Measurements from ENCODE around the gene RMI1. TPM values are rescaled to one million over a fixed set of nuclear protein-coding genes. Genes with fewer than 3 reads are reported as not detected.

The RMI1 gene
- total and polyA plus RNA-seq, 9 donors, result 3.2 to 8.0 (median 4.0) TPM

DNA sequence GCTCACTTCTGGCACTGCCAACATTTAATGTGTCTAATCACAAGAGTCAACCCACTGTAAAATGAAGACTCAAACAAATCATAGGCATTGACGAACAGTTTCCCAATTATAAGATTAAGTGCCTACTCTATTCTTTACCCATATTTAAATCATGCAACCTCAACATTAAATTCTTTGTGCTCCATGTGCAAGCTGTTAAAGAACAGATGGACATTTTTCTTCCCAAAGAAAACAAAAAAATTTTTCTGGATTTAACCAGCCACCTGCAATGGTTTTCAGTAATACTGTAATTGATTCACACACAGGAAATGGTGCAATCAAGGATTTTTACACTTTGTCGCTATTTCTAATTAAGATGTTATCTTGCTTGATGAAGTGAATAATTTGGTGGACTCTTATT is 4.2 kb upstream of the RMI1 start:
- no peak for DNase-seq
- H3K27ac ChIP-seq, result no peak overlapping the region
- no peaks in the 10 kb centered on the region for H3K27me3 ChIP-seq
- 62 to 64% (median 63%) methylated on average over 2 of the region's 2 CpGs for WGBS, 3 donors
- no peak overlapping the region for H3K4me3 ChIP-seq
- intact Hi-C loops (cut with DNase I), result loop anchor here in 1 of 4 donors (10.0 kb wide), 1 partner anchor 52 kb away; the partner anchor contains the start of gene KIF27
- H3K36me3 ChIP-seq, result no peaks in the 10 kb centered on the region
- H3K9me3 ChIP-seq, result no peaks in the 10 kb centered on the region
- peaks cover 4% of the 10 kb centered on the region for H3K4me1 ChIP-seq (ENCODE audit: insufficient read depth)
- TF ChIP-seq EP300 (IDR thresholded peaks at IDR 0.05) (no peak), POLR2A (IDR thresholded peaks at IDR 0.05) (no peak)
- TF ChIP-seq, protein P1, sequence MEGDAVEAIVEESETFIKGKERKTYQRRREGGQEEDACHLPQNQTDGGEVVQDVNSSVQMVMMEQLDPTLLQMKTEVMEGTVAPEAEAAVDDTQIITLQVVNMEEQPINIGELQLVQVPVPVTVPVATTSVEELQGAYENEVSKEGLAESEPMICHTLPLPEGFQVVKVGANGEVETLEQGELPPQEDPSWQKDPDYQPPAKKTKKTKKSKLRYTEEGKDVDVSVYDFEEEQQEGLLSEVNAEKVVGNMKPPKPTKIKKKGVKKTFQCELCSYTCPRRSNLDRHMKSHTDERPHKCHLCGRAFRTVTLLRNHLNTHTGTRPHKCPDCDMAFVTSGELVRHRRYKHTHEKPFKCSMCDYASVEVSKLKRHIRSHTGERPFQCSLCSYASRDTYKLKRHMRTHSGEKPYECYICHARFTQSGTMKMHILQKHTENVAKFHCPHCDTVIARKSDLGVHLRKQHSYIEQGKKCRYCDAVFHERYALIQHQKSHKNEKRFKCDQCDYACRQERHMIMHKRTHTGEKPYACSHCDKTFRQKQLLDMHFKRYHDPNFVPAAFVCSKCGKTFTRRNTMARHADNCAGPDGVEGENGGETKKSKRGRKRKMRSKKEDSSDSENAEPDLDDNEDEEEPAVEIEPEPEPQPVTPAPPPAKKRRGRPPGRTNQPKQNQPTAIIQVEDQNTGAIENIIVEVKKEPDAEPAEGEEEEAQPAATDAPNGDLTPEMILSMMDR (IDR thresholded peaks at IDR 0.05), result no peak

DNA sequence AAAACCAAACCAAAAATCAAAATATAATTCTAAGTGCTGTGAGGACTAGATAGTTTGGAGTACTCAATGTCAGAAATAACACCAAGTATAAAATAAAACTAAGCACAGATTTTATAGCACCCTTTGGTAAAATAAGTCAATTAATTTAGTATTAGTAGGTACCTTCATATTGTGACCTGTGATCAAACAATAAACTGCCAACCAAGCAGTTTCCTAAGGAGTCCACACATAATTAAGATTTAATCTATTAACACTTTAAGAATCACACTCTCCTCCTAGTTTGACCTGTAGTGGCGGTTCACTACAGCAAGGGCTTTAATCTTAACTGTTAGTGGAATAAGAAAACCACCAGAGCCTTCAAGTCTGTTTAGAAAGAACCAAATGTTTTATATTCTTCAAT is 3.4 kb upstream of the RMI1 start:
- TF ChIP-seq EP300 (IDR thresholded peaks at IDR 0.05), result no peak
- TF ChIP-seq, protein P1 (IDR thresholded peaks at IDR 0.05), result no peak
- Histone ChIP-seq H3K27me3 (no peaks in the 10 kb centered on the region), H3K36me3 (no peaks in the 10 kb centered on the region), H3K27ac (no peak overlapping the region), H3K4me1 (ENCODE audit: insufficient read depth) (peaks cover 4% of the 10 kb centered on the region), H3K4me3 (peak overlapping the region; percentile 94), H3K9me3 (no peaks in the 10 kb centered on the region)
- intact Hi-C loops (cut with DNase I), result loop anchor here in 1 of 4 donors (10.0 kb wide), 1 partner anchor 52 kb away; the partner anchor contains the start of gene KIF27
- 46 to 66% (median 64%) methylated on average over 1 of the region's 1 CpG for WGBS, 3 donors
- no peak for DNase-seq

DNA sequence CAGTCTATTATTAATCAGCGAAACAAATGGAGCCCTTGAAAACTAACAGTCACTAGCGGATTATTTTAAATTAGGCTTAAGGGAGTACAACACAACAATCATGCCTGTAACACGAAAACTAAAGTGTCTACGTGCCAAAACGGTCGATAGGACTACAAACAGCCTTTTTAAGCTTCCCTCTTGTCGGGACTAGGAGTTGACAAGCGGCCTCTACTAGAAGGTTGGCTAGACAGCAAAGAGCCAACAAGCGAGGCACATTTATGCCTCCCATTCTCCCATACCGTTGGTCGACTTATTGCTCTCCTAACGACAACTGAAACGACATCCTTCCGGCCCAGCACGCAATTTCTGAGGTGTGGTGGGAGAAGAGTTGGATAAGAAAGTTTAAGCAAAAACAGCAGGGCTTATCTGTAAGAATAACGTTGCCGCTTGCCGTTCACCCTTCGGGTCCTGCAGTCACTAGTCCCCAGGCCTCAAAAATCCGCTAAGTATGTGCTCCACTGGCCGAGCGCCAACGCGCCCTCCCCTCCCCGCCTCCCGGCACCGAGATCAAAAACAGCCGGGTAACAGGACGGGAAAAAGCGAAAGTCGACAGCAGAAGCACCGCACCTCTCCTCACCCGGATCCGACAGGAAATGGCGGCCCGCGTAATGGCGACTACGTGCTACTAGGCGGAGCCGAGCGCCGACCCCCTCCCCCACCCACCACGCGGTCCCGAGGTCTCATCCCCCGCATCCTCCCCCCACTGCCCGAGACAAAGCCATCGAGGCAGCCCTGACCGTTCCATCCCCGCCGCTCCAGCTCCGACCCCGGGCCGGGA is 1.4 kb upstream of the RMI1 start:
- intact Hi-C loops (cut with DNase I), result loop anchor here in 1 of 4 donors (10.0 kb wide), 1 partner anchor 54 kb away; the partner anchor contains the start of gene KIF27

DNA sequence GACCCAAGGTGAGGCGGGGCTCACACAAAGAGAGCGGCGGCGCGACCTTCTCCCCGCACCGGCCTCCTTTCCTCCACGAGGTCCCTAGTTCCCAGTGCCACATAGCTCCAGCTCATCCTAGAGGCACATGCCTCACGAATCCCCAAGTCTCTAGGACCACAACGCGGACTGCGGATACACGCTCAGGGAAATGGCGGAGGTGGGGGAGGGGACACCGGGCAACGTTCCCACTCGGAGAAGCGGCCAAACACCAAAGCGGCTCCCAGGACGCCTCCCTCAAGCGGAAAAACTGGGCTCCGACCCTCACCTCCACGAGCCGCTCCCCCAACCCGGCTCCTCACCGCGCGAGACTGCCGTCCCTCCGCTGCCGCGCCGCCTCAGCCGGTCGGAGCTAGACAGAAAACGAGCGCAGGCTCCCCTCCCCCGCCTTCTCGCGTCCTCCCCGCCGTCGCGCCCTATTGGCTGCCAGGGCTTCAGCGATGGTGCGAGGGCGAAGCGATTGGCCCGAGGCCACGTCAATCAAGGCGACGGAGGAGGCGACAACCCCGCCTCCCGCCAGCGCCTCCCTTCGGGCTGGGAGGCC is 702 bp upstream of the RMI1 start, which contains the start of gene HNRNPK:
TSS of gene HNRNPK (minus strand) at position 404 of the 583 bp plus-strand sequence. CDS start 1,963 bp downstream, outside the sequence.
- H3K36me3 ChIP-seq, result no peaks in the 10 kb centered on the region
- no peaks in the 10 kb centered on the region for H3K9me3 ChIP-seq
- no peaks in the 10 kb centered on the region for H3K27me3 ChIP-seq
- H3K4me3 ChIP-seq, result peak within 1 kb of the TSS; percentile 94
- intact Hi-C loops (cut with DNase I), result loop anchor here in 1 of 4 donors (10.0 kb wide), 1 partner anchor 55 kb away; the partner anchor contains the start of gene KIF27
- DNase-seq, result peak; percentile 99 to 100 (median 100)
- no peak for TF ChIP-seq EP300 (IDR thresholded peaks at IDR 0.05)
- TF ChIP-seq, protein P1 (IDR thresholded peaks at IDR 0.05), result no peak
- TF ChIP-seq POLR2A (IDR thresholded peaks at IDR 0.05), result peak; percentile 4
- WGBS, 3 donors, result 0 to 1% (median 0%) methylated on average over 36 to 57 of the region's 57 CpGs
- H3K27ac ChIP-seq, result peak within 1 kb of the TSS; percentile 97 to 98
- H3K4me1 ChIP-seq (ENCODE audit: insufficient read depth), result peaks cover 2% of the 10 kb centered on the region

More for the DNA sequence above, 1.4 kb upstream of the RMI1 start:
- Histone ChIP-seq H3K9me3 (no peaks in the 10 kb centered on the region), H3K27me3 (no peaks in the 10 kb centered on the region), H3K27ac (peak overlapping the region; percentile 97 to 98), H3K4me3 (peak overlapping the region; percentile 94), H3K36me3 (no peaks in the 10 kb centered on the region), H3K4me1 (ENCODE audit: insufficient read depth) (peaks cover 4% of the 10 kb centered on the region)
- TF ChIP-seq, protein P1 (IDR thresholded peaks at IDR 0.05), result no peak
- TF ChIP-seq EP300 (IDR thresholded peaks at IDR 0.05), result no peak
- TF ChIP-seq POLR2A (IDR thresholded peaks at IDR 0.05), result peak; percentile 14
- DNase-seq, result peak; percentile 83 to 91 (median 87)
- 1 to 2% (median 1%) methylated on average over 43 to 55 of the region's 55 CpGs for WGBS, 3 donors

Measured in ovary (tissue), 9 donors.